Measurements from ENCODE around the gene RNF150. TPM values are rescaled to one million over a fixed set of nuclear protein-coding genes. Genes with fewer than 3 reads are reported as not detected.

Gene RNF150
- total RNA-seq, 1 donor from 2014 or later, result 3.3 TPM

DNA sequence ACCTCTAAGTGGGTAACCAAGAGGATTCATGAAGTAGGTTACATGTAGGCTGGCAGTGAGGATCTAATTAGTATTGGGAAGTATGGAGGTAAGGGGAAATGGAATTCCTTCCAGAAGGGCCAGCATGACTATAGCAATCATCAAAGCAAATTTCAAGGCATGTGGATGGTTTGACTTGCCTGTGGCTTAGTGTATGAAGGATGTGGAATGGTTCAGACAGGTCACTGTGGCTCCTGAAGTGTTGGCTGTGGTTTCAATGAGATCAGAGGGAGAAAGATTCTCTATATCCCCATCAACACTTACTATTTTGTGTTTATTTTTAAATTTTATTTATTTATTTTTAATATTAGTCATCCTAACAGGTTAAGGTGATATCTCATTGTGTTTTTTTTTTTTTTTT lies 255.5 kb downstream of the RNF150 start:
- H3K27me3 ChIP-seq (ENCODE audit: low read depth), result no peaks in the 10 kb centered on the region
- TF ChIP-seq CTCF (IDR thresholded peaks at IDR 0.05), result no peak
- H3K9me3 ChIP-seq, result peaks cover 8% of the 10 kb centered on the region
- intact Hi-C loops (cut with DNase I), result no loop called here
- no peak overlapping the region for H3K4me3 ChIP-seq
- ATAC-seq, result no peak
- no peaks in the 10 kb centered on the region for H3K36me3 ChIP-seq
- DNase-seq, result no peak
- no peak overlapping the region for H3K27ac ChIP-seq
- H3K4me1 ChIP-seq, result no peaks in the 10 kb centered on the region

DNA sequence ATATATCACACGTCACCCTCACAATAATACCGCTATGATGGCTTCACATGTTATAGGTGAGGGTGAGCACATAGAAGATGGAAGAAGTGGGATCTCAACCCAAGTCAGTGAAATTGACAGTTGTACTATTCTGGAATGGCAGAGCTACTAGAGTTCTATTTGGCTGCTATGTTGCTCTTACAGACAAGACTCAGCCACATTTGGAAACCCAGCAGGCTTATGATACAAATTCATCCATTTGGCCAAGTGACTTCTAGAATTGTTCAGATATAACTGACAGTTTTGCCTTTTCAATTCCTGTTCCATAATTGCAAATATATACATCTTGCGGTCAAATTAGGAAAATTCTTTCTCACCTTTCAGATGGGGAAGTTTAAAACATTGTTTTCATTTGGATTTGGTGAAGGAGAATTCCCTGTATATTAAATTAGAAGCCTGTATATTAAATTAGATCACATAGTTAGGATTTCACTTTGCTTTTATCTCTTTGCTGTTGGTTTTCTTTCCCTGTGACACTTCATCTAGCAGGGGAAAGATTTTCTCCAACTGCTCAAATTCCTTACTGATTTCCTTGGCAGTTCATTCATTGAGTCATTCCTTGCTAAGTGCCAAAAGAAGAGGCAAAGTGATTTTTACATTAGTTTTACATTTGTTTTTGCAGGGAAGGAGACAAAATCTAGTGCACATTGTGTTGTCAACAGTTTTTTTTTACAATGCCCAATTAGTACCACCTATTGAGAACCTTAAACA lies 256.5 kb downstream of the RNF150 start:
- Histone ChIP-seq H3K4me3 (no peak overlapping the region), H3K27ac (no peak overlapping the region), H3K4me1 (no peaks in the 10 kb centered on the region), H3K9me3 (peaks cover 8% of the 10 kb centered on the region), H3K27me3 (ENCODE audit: low read depth) (no peaks in the 10 kb centered on the region), H3K36me3 (no peaks in the 10 kb centered on the region)
- intact Hi-C loops (cut with DNase I), result no loop called here
- TF ChIP-seq CTCF (IDR thresholded peaks at IDR 0.05), result no peak
- ATAC-seq, result no peak
- no peak for DNase-seq

DNA sequence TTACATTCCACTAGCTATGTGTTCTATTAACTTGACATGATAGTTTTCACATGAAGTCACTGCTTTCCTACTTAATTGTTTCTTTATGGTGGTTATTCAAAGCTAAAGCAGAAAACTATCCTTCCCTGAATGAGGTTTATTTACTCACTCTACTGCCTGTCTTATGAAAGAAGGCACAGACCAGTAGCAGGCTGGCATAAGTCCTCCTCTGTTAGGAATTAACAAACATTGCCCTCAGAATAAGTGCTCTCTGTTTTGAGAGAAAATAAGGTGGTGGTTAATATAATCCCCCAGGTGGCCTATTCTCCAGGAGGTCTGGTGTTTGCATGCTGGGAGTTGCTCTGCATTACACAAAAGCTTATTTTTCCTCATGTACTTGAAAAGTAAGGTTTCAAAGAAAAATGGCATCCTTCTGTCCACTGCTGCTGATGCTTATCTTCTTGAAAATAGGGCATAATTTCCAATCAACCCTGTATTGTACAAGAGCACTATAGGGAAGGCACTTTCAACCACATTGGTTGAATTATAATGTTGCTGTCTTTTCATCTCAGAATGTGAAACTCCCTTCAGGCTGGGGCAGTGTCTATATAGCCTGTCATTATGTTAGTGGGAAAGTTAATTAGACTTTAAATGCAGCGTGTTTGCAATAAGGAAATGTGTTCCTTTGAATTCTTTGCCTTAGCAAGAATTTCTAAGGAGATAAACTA lies 257.4 kb downstream of the RNF150 start:
- no peak overlapping the region for H3K27ac ChIP-seq
- no peaks in the 10 kb centered on the region for H3K36me3 ChIP-seq
- no peak for TF ChIP-seq CTCF (IDR thresholded peaks at IDR 0.05)
- intact Hi-C loops (cut with DNase I), result no loop called here
- DNase-seq (no peak), ATAC-seq (no peak)
- H3K9me3 ChIP-seq, result peaks cover 8% of the 10 kb centered on the region
- H3K4me3 ChIP-seq, result no peak overlapping the region
- no peaks in the 10 kb centered on the region for H3K4me1 ChIP-seq
- no peaks in the 10 kb centered on the region for H3K27me3 ChIP-seq (ENCODE audit: low read depth)

GRCh38 chr4:140874056-140874455 lies 259.2 kb downstream of the RNF150 start:
- H3K4me3 ChIP-seq, result no peak overlapping the region
- intact Hi-C loops (cut with DNase I), result no loop called here
- no peaks in the 10 kb centered on the region for H3K27me3 ChIP-seq (ENCODE audit: low read depth)
- H3K4me1 ChIP-seq, result no peaks in the 10 kb centered on the region
- TF ChIP-seq CTCF (IDR thresholded peaks at IDR 0.05), result no peak
- no peaks in the 10 kb centered on the region for H3K9me3 ChIP-seq
- DNase-seq, result no peak
- H3K27ac ChIP-seq, result no peak overlapping the region
- no peaks in the 10 kb centered on the region for H3K36me3 ChIP-seq
- ATAC-seq, result no peak

- ATAC-seq (no peak), DNase-seq (no peak)
- Histone ChIP-seq H3K27ac (no peak overlapping the region), H3K36me3 (no peaks in the 10 kb centered on the region), H3K27me3 (ENCODE audit: low read depth) (no peaks in the 10 kb centered on the region), H3K4me1 (no peaks in the 10 kb centered on the region), H3K9me3 (no peaks in the 10 kb centered on the region), H3K4me3 (no peak overlapping the region)
- no peak for TF ChIP-seq CTCF (IDR thresholded peaks at IDR 0.05)
- intact Hi-C loops (cut with DNase I), result no loop called here
These were observed 261.9 kb downstream of the RNF150 start for GRCh38 chr4:140871368-140871767.

Measured in lower lobe of right lung (tissue), 2 donors.